SK-N-SH (cell line): ENCODE data around the gene LRMDA. TPM values are rescaled to one million over a fixed set of nuclear protein-coding genes. Genes with fewer than 3 reads are reported as not detected.

Source experiments
- CTCF ChIA-PET: fragments of 300-600, 350-600 bp; formaldehyde crosslinking; extraction: SDS; loops from one replicate; lab custom pipeline; 2021; lab: Yijun Ruan, JAX
- POLR2A ChIA-PET: fragments of 350-600 bp; sonication (Branson Sonifier 250); formaldehyde crosslinking; extraction: SDS; loops from one replicate; lab custom pipeline; 2020; ENCODE audit warnings: antibody characterized with exemption, inconsistent platforms; lab: Yijun Ruan, JAX
- DNase-seq: peaks from one replicate; pipeline ENCODE4 v3.0.0; 2012
- H2AFZ ChIP-seq: fragments of 200-600 bp; sonication (generic); 2 replicates; pipeline ENCODE4 v1.8.1; 2016; ENCODE audit warnings: antibody characterized with exemption, mild to moderate bottlenecking, low read depth
- H3F3A ChIP-seq: fragments of 200-600 bp; sonication (generic); replicated peaks from 2 replicates; pipeline ENCODE3; 2016; ENCODE audit warnings: antibody characterized with exemption, mild to moderate bottlenecking; ENCODE audit not compliant: insufficient read depth
- H3K27ac ChIP-seq, 2 experiments: fragments of 200-500 bp in 1 of 2; fragments of 200-600 bp in 1 of 2; sonication (Bioruptor generic) in 1 of 2; sonication (generic), shearing (Covaris generic) in 1 of 2; 2 replicates each; pipeline versions ENCODE4 v1.5.1 to v1.6.1; 2014 to 2016; ENCODE audit warnings: low read depth in 2 of 2, inconsistent platforms in 1 of 2, low read length in 1 of 2, mild to moderate bottlenecking in 1 of 2, mixed read lengths in 1 of 2
- H3K27me3 ChIP-seq: fragments of 200-600 bp; sonication (generic), shearing (Covaris generic); 2 replicates; pipeline ENCODE4 v1.6.1; 2016; ENCODE audit warnings: mixed run types; ENCODE audit not compliant: insufficient read depth
- H3K36me3 ChIP-seq, 2 experiments: fragments of 200-500 bp in 1 of 2; fragments of 200-600 bp in 1 of 2; sonication (Bioruptor generic) in 1 of 2; sonication (generic) in 1 of 2; replicated peaks in 1 of 2; 2 replicates each; pipeline versions ENCODE3 to v1.5.1; 2014 to 2016; ENCODE audit warnings: low read length in 1 of 2, mild to moderate bottlenecking in 1 of 2; ENCODE audit not compliant: insufficient read depth in 2 of 2, control insufficient read depth in 1 of 2
- H3K4me1 ChIP-seq, 2 experiments: fragments of 200-500 bp in 1 of 2; fragments of 200-600 bp in 1 of 2; sonication (Bioruptor generic) in 1 of 2; sonication (generic), shearing (Covaris generic) in 1 of 2; 2 replicates each; pipeline versions ENCODE4 v1.5.1 to v1.6.1; 2014 to 2016; ENCODE audit warnings: low read depth in 1 of 2, low read length in 1 of 2, mixed run types in 1 of 2; ENCODE audit not compliant: insufficient read depth in 2 of 2, control insufficient read depth in 1 of 2
- H3K4me2 ChIP-seq: fragments of 200-600 bp; sonication (generic), shearing (Covaris generic); 2 replicates; pipeline ENCODE4 v1.6.1; 2017; ENCODE audit warnings: mixed run types
- H3K4me3 ChIP-seq, 2 experiments: fragments of 200-500 bp in 1 of 2; fragments of 200-600 bp in 1 of 2; sonication (Bioruptor generic) in 1 of 2; sonication (generic), shearing (Covaris generic) in 1 of 2; 2 replicates each; pipeline versions ENCODE4 v1.5.1 to v1.8.1; 2014 to 2016; ENCODE audit warnings: low read depth in 2 of 2, inconsistent platforms in 1 of 2, low read length in 1 of 2, mild to moderate bottlenecking in 1 of 2, mixed read lengths in 1 of 2, moderate library complexity in 1 of 2
- H3K79me2 ChIP-seq: fragments of 200-600 bp; sonication (generic); 2 replicates; pipeline ENCODE4 v1.8.1; 2017; ENCODE audit warnings: mild to moderate bottlenecking; ENCODE audit not compliant: insufficient read depth
- H3K9ac ChIP-seq: fragments of 200-600 bp; sonication (generic); 2 replicates; pipeline ENCODE4 v1.6.1; 2017; ENCODE audit warnings: mixed run types
- H3K9me2 ChIP-seq: fragments of 200-600 bp; sonication (generic); 2 replicates; pipeline ENCODE4 v1.6.1; 2017; ENCODE audit warnings: mixed run types
- H3K9me3 ChIP-seq: fragments of 200-600 bp; sonication (generic); 2 replicates; pipeline ENCODE4 v1.6.1; 2017; ENCODE audit warnings: mixed run types, mild to moderate bottlenecking, moderate library complexity
- H4K20me1 ChIP-seq: fragments of 200-600 bp; sonication (generic); 2 replicates; pipeline ENCODE4 v1.6.1; 2017; ENCODE audit warnings: mild to moderate bottlenecking, mixed run types; ENCODE audit not compliant: insufficient read depth
- CHD2 ChIP-seq: fragments of 150-350 bp; IDR thresholded peaks from 2 replicates; pipeline ENCODE4 v1.6.1; 2018; ENCODE audit warnings: low read length; ENCODE audit not compliant: partially characterized antibody
- ELF1 ChIP-seq: IDR thresholded peaks from 2 replicates; pipeline ENCODE4 v1.4.0; 2012
- EZH2phosphoT487 ChIP-seq: fragments of 200-600 bp; sonication (generic); IDR thresholded peaks from 2 replicates; pipeline ENCODE4 v1.6.1; 2017; ENCODE audit warnings: low read depth, mixed run types, mild to moderate bottlenecking, antibody characterized with exemption, moderate library complexity, borderline replicate concordance
- FOSL2 ChIP-seq: IDR thresholded peaks from 2 replicates; pipeline ENCODE4 v1.4.0; 2012; ENCODE audit warnings: low read depth, mild to moderate bottlenecking, moderate library complexity, borderline replicate concordance
- GATA2 ChIP-seq: sonication (generic); formaldehyde crosslinking; IDR thresholded peaks from 2 replicates; pipeline ENCODE4 v1.5.0; 2020; ENCODE audit warnings: mild to moderate bottlenecking, missing genetic modification reagents
- IRF3 ChIP-seq: fragments of 150-350 bp; IDR thresholded peaks from 2 replicates; pipeline ENCODE4 v1.6.1; 2016; ENCODE audit warnings: mild to moderate bottlenecking, low read depth, low read length
- MAX ChIP-seq: IDR thresholded peaks from 2 replicates; pipeline ENCODE4 v1.4.0; 2012; ENCODE audit warnings: low read depth
- MEF2A ChIP-seq: IDR thresholded peaks from 2 replicates; pipeline ENCODE4 v1.4.0; 2012; ENCODE audit warnings: low read depth, borderline replicate concordance
- NFIC ChIP-seq: IDR thresholded peaks from 2 replicates; pipeline ENCODE4 v1.4.0; 2012; ENCODE audit warnings: borderline replicate concordance
- NRF1 ChIP-seq: IDR thresholded peaks from 2 replicates; pipeline ENCODE4 v1.6.1; 2012; ENCODE audit warnings: low read depth, mild to moderate bottlenecking, low read length
- PBX3 ChIP-seq: IDR thresholded peaks from 2 replicates; pipeline ENCODE4; 2012
- SIN3A ChIP-seq: IDR thresholded peaks from 2 replicates; pipeline ENCODE4 v1.6.1; 2012; ENCODE audit warnings: low read depth, mild to moderate bottlenecking, low read length, moderate library complexity, borderline replicate concordance
- SMC3 ChIP-seq: IDR thresholded peaks from 2 replicates; pipeline ENCODE4 v1.6.1; 2012; ENCODE audit warnings: low read depth, low read length, improper control_type of control experiment
- USF1 ChIP-seq: IDR thresholded peaks from 2 replicates; pipeline ENCODE4 v1.4.0; 2012; ENCODE audit warnings: low read depth, borderline replicate concordance
- USF2 ChIP-seq: fragments of 150-350 bp; IDR thresholded peaks from 2 replicates; pipeline ENCODE4 v1.6.1; 2017; ENCODE audit warnings: antibody characterized with exemption, low read length, low read depth, borderline replicate concordance
- ZBTB33 ChIP-seq: IDR thresholded peaks from 2 replicates; pipeline ENCODE4 v1.4.0; 2012; ENCODE audit warnings: low read depth, borderline replicate concordance
- WGBS: methylation state at CpG from one replicate; pipeline ENCODE4 v1.1.6; 2017; ENCODE audit warnings: low lambda C conversion rate; 5-methylcytosine and 5-hydroxymethylcytosine counted together
- polyA plus RNA-seq, 3 experiments: library from polyadenylated mRNA; depleted of rRNA; stranded (reverse); fragments of >200 nt; gene quantifications; 2 replicates each; pipeline ENCODE4 v1.2.3, GENCODE V29; 2012

LRMDA gene
- polyA plus RNA-seq, 1 of the 3 experiments (the other 2 are of a cell fraction) = 0.95 TPM

- TF ChIP-seq ZBTB33 (no peak), IRF3 (no peak)
These were observed 729.2 kb downstream of the LRMDA start (continued) for GRCh38 chr10:76160446-76161300.

- H3K4me1 ChIP-seq = no peaks in the 10 kb centered on the region
- ChIA-PET CTCF (interaction anchor here (0.7 kb wide), 1 partner anchor 824 kb away, joined by 4 read pairs; no protein-coding TSS in a partner anchor), POLR2A (no interaction called here)
- H3K9ac ChIP-seq = no peak overlapping the region
- no peak for DNase-seq
- H3K9me3 ChIP-seq = no peaks in the 10 kb centered on the region
- H3K4me2 ChIP-seq = no peak overlapping the region
- no peaks in the 10 kb centered on the region for H3F3A ChIP-seq
- no peak overlapping the region for H3K27ac ChIP-seq
- no peak for TF ChIP-seq EZH2phosphoT487
- no peak for TF ChIP-seq CHD2
- TF ChIP-seq MAX = no peak
- no peak for TF ChIP-seq GATA2 (CRISPR knock-in tag)
- TF ChIP-seq SMC3 = no peak
- TF ChIP-seq FOSL2 = no peak
- TF ChIP-seq USF1 = no peak
- TF ChIP-seq PBX3 = no peak
- TF ChIP-seq NFIC = no peak
- no peak for TF ChIP-seq ELF1
- TF ChIP-seq USF2 = no peak
- no peak for TF ChIP-seq NRF1
- no peak for TF ChIP-seq SIN3A
- TF ChIP-seq MEF2A = no peak
- H3K79me2 ChIP-seq = no peaks in the 10 kb centered on the region
- H3K36me3 ChIP-seq = no peaks in the 10 kb centered on the region
- no peaks in the 10 kb centered on the region for H3K27me3 ChIP-seq
- H4K20me1 ChIP-seq = no peaks in the 10 kb centered on the region
- H3K4me3 ChIP-seq = no peak overlapping the region
- no peak overlapping the region for H2AFZ ChIP-seq
- WGBS = 79% methylated on average over 7 of the region's 7 CpGs
- H3K9me2 ChIP-seq = no peaks in the 10 kb centered on the region
These were observed 729.8 kb downstream of the LRMDA start for GRCh38 chr10:76161301-76161582.
